Testis (tissue), 3 donors: Measurements from ENCODE around the gene FOXL2. TPM values are rescaled to one million over a fixed set of nuclear protein-coding genes. Genes with fewer than 3 reads are reported as not detected.

Experiments
- DNase-seq: peaks from one replicate; pipeline ENCODE4 v3.0.0-alpha.2; 2019
- H3K27ac ChIP-seq, 2 donors: fragments of 200-600 bp; sonication (generic); one replicate each; pipeline ENCODE4 v1.5.1; 2019
- H3K27me3 ChIP-seq: fragments of 200-600 bp; sonication (generic); one replicate; pipeline ENCODE4 v1.5.1; 2019
- H3K36me3 ChIP-seq: fragments of 200-600 bp; sonication (generic); one replicate; pipeline ENCODE4 v1.5.1; 2017; ENCODE audit warnings: low read depth; ENCODE audit errors: missing control alignments
- H3K4me1 ChIP-seq: fragments of 200-600 bp; sonication (generic); one replicate; pipeline ENCODE4 v1.5.1; 2019
- H3K4me3 ChIP-seq, 2 donors: fragments of 200-600 bp; sonication (generic); one replicate each; pipeline ENCODE4 v1.5.1; 2017 to 2019
- H3K9me3 ChIP-seq: fragments of 200-600 bp; sonication (generic); one replicate; pipeline ENCODE4 v1.5.1; 2017
- CTCF ChIP-seq, 3 experiments: fragments of 450-650 bp in 2 of 3; fragments of 200-600 bp in 1 of 3; sonication (generic) in 1 of 3; IDR thresholded peaks; one replicate each; pipeline ENCODE4 v1.5.1; 2016 to 2019; ENCODE audit warnings: antibody characterized with exemption in 3 of 3, mild to moderate bottlenecking in 2 of 3, moderate library complexity in 1 of 3
- POLR2A ChIP-seq: fragments of 450-650 bp; IDR thresholded peaks from one replicate; pipeline ENCODE4 v1.6.1; 2017; ENCODE audit warnings: antibody characterized with exemption, mild to moderate bottlenecking, moderate library complexity
- WGBS, 2 donors: methylation state at CpG; one replicate each; pipeline ENCODE4 v1.1.5; 2018; 5-methylcytosine and 5-hydroxymethylcytosine counted together
- intact Hi-C: fragments of 100-400 bp; cut with DNase I; formaldehyde crosslinking; loops from one replicate; pipeline ENCODE4 v1.15.1; 2023; ENCODE audit warnings: low total_unique reads
- polyA plus RNA-seq: library from polyadenylated mRNA; stranded (reverse); fragments of 350-450 nt; fragmentation: Illumina TruSeq; extraction: RNeasy Lipid Tissue Mini Kit (QIAGEN cat#74804); gene quantifications from one replicate; pipeline ENCODE4 v1.2.3, GENCODE V29; 2014; ENCODE audit warnings: low read depth, low replicate concordance; ENCODE audit not compliant: insufficient read depth
- total RNA-seq, 2 donors: library from RNA; depleted of rRNA; stranded (reverse); fragments of >200 nt; gene quantifications; one replicate each; pipeline ENCODE4 v1.2.3, GENCODE V29; 2016

FOXL2 gene
- total and polyA plus RNA-seq, 3 donors from 2014 or later: 1.3 to 2.6 (median 1.9) TPM

GRCh38 chr3:138941259-138941885 is 5.6 kb downstream of the FOXL2 start:
- Histone ChIP-seq H3K4me1 (peaks cover 9% of the 10 kb centered on the region), H3K27me3 (peaks cover 6% of the 10 kb centered on the region)

GRCh38 chr3:138940446-138940845 is 6.5 kb downstream of the FOXL2 start:
- no peak for DNase-seq
- H3K27ac ChIP-seq: no peak overlapping the region
- intact Hi-C loops: no loop called here
- peaks cover 6% of the 10 kb centered on the region for H3K4me1 ChIP-seq
- peaks cover 6% of the 10 kb centered on the region for H3K27me3 ChIP-seq
- no peaks in the 10 kb centered on the region for H3K9me3 ChIP-seq
- TF ChIP-seq CTCF (IDR thresholded peaks at IDR 0.05): no peak
- TF ChIP-seq POLR2A: no peak
- WGBS, 2 donors: 57 to 64% methylated on average over 6 of the region's 6 CpGs
- H3K4me3 ChIP-seq: no peak overlapping the region
- no peaks in the 10 kb centered on the region for H3K36me3 ChIP-seq

More at GRCh38 chr3:138941259-138941885, 5.6 kb downstream of the FOXL2 start:
- intact Hi-C loops: no loop called here
- TF ChIP-seq CTCF (IDR thresholded peaks at IDR 0.05) (peak in 1 of 3 experiments; percentile 18), POLR2A (no peak)
- DNase-seq: peak; percentile 25
- Histone ChIP-seq H3K9me3 (no peaks in the 10 kb centered on the region), H3K4me3 (no peak overlapping the region), H3K36me3 (no peaks in the 10 kb centered on the region), H3K27ac (no peak overlapping the region)
- WGBS, 2 donors: 53 to 60% methylated on average over 2 to 7 of the region's 7 CpGs

GRCh38 chr3:138939561-138940241 is 7.2 kb downstream of the FOXL2 start:
- peak; percentile 18 for DNase-seq
- intact Hi-C loops: no loop called here
- Histone ChIP-seq H3K4me3 (no peak overlapping the region), H3K4me1 (peaks cover 6% of the 10 kb centered on the region), H3K27ac (no peak overlapping the region), H3K9me3 (no peaks in the 10 kb centered on the region), H3K36me3 (no peaks in the 10 kb centered on the region), H3K27me3 (peaks cover 6% of the 10 kb centered on the region)
- TF ChIP-seq CTCF (IDR thresholded peaks at IDR 0.05) (no peak), POLR2A (no peak)
- WGBS, 2 donors: 7 to 8% methylated on average over 48 to 52 of the region's 52 CpGs

GRCh38 chr3:138938877-138939560 is 7.9 kb downstream of the FOXL2 start:
- no peak for DNase-seq
- Histone ChIP-seq H3K4me3 (no peak overlapping the region), H3K27me3 (peaks cover 6% of the 10 kb centered on the region), H3K4me1 (peaks cover 6% of the 10 kb centered on the region), H3K9me3 (no peaks in the 10 kb centered on the region), H3K36me3 (no peaks in the 10 kb centered on the region), H3K27ac (no peak overlapping the region)
- WGBS, 2 donors: 7 to 8% methylated on average over 25 to 32 of the region's 32 CpGs
- TF ChIP-seq CTCF (IDR thresholded peaks at IDR 0.05) (no peak), POLR2A (no peak)
- intact Hi-C loops: no loop called here
